Ovary (tissue), 9 donors: ENCODE data around the gene ANKDD1B. TPM values are rescaled to one million over a fixed set of nuclear protein-coding genes. Genes with fewer than 3 reads are reported as not detected.
"Not testable (repeated sequence)": the region's sequence is repeated elsewhere in the genome, so short reads cannot be mapped to it uniquely, and the experiment has no call there.

ENCODE experiments used
- DNase-seq, 5 donors: peaks; one replicate each; pipeline ENCODE4 v3.0.0-alpha.2; 2019 to 2020
- H3K27ac ChIP-seq, 2 donors: fragments of 200-600 bp; one replicate each; pipeline versions ENCODE4 v1.5.1 to v1.8.0; 2019 to 2022
- H3K27me3 ChIP-seq: fragments of 200-600 bp; one replicate; pipeline ENCODE4 v1.8.0; 2022
- H3K36me3 ChIP-seq: fragments of 200-600 bp; sonication (generic); one replicate; pipeline ENCODE4 v1.5.1; 2019
- H3K4me1 ChIP-seq: one replicate; pipeline ENCODE4 v1.8.1; 2013; ENCODE audit warnings: mild to moderate bottlenecking, moderate library complexity; ENCODE audit not compliant: insufficient read depth
- H3K4me3 ChIP-seq: fragments of 200-600 bp; sonication (generic); one replicate; pipeline ENCODE4 v1.5.1; 2017
- H3K9me3 ChIP-seq, 2 donors: fragments of 200-600 bp in 1 of 2; sonication (generic) in 1 of 2; one replicate each; pipeline versions ENCODE4 v1.5.1 to v1.8.1; 2013 to 2019; ENCODE audit warnings: mild to moderate bottlenecking in 1 of 2, moderate library complexity in 1 of 2
- EP300 ChIP-seq: sonication (generic); formaldehyde crosslinking; IDR thresholded peaks from one replicate; pipeline ENCODE4 v1.6.1; 2017; ENCODE audit warnings: antibody characterized with exemption
- POLR2A ChIP-seq: fragments of 450-650 bp; IDR thresholded peaks from one replicate; pipeline ENCODE4 v1.6.1; 2017; ENCODE audit warnings: antibody characterized with exemption, mild to moderate bottlenecking, moderate library complexity
- WGBS, 3 donors: extraction: QIAGEN DNeasy Blood & Tissue Kit in 1 of 3; methylation state at CpG; one replicate each; pipeline versions ENCODE4 v1.1.5 to v1.1.7; 2013 to 2017; 5-methylcytosine and 5-hydroxymethylcytosine counted together
- intact Hi-C, 4 donors: fragments of 100-400 bp; cut with DNase I; formaldehyde crosslinking; loops; one replicate each; pipeline versions ENCODE4 v1.11.0 to v1.15.1; 2022 to 2023
- polyA plus RNA-seq, 2 donors: library from polyadenylated mRNA; stranded (reverse); fragments of 200-250 nt in 1 of 2; fragments of 350-450 nt in 1 of 2; fragmentation: Illumina TruSeq in 1 of 2; extraction: RNeasy Lipid Tissue Mini Kit (QIAGEN cat#74804) in 1 of 2; gene quantifications; one replicate each; pipeline ENCODE4 v1.2.3, GENCODE V29; 2013 to 2014
- total RNA-seq, 7 donors: library from RNA; depleted of rRNA in 2 of 7; stranded (reverse); fragments of >200 nt in 2 of 7; fragmentation: NEBNext Ultra II Directional in 3 of 7; extraction: Animal tissue kit (Norgen Biotek cat#: 25700) in 3 of 7; gene quantifications; one replicate each; pipeline versions ENCODE4 v1.1.0 to v1.2.4, GENCODE V29; 2016 to 2023
- TF ChIP-seq, protein P1 (sequence below), 3 donors: fragments of 450-650 bp in 2 of 3; fragments of 200-600 bp in 1 of 3; IDR thresholded peaks; one replicate each; pipeline versions ENCODE4 v1.5.1 to v1.8.0; 2016 to 2022; ENCODE audit warnings: antibody characterized with exemption in 3 of 3, mild to moderate bottlenecking in 1 of 3
- donor health status: DM: no; HTN: no; CAD: no; lungs with moderate emphysema.
- donor health status: DM: no; HTN: no; CAD: no.
- donor health status: Bipolar disorder and iron deficiency.
- donor health status: DM: yes; HTN: yes; CAD: no.
- donor health status: DM: no; HTN: no; CAD: no.
- donor health status: DM: yes; HTN: yes; CAD: no.

The ANKDD1B gene
- total and polyA plus RNA-seq, 9 donors = 0.34 to 6.8 (median 0.79) TPM; not detected in 2

DNA sequence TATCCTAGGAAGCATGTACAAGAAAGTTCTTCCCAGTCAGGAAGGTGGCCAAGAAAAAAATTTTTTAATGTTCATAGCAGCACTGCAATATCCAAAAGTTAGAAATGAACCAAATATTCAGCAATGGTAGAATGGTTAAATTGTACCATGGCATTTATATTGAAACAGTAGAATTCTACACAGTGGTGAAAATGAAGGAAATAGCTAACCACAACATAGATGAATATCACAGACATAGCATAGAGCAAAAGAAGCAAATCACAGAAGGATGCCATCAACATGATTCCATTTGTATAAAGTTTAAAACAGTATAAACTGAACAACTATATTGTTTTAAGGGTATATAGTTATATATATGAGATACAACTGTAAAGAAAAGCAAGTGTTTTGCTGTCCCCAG, 10.7 kb upstream of the ANKDD1B start:
- H3K36me3 ChIP-seq = no peaks in the 10 kb centered on the region
- DNase-seq = no peak
- TF ChIP-seq, protein P1, sequence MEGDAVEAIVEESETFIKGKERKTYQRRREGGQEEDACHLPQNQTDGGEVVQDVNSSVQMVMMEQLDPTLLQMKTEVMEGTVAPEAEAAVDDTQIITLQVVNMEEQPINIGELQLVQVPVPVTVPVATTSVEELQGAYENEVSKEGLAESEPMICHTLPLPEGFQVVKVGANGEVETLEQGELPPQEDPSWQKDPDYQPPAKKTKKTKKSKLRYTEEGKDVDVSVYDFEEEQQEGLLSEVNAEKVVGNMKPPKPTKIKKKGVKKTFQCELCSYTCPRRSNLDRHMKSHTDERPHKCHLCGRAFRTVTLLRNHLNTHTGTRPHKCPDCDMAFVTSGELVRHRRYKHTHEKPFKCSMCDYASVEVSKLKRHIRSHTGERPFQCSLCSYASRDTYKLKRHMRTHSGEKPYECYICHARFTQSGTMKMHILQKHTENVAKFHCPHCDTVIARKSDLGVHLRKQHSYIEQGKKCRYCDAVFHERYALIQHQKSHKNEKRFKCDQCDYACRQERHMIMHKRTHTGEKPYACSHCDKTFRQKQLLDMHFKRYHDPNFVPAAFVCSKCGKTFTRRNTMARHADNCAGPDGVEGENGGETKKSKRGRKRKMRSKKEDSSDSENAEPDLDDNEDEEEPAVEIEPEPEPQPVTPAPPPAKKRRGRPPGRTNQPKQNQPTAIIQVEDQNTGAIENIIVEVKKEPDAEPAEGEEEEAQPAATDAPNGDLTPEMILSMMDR (IDR thresholded peaks at IDR 0.05) = no peak
- intact Hi-C loops = no loop called here
- no peaks in the 10 kb centered on the region for H3K27me3 ChIP-seq
- H3K9me3 ChIP-seq = no peaks in the 10 kb centered on the region
- H3K4me1 ChIP-seq = no peaks in the 10 kb centered on the region
- no peak overlapping the region for H3K4me3 ChIP-seq
- no peak overlapping the region for H3K27ac ChIP-seq

DNA sequence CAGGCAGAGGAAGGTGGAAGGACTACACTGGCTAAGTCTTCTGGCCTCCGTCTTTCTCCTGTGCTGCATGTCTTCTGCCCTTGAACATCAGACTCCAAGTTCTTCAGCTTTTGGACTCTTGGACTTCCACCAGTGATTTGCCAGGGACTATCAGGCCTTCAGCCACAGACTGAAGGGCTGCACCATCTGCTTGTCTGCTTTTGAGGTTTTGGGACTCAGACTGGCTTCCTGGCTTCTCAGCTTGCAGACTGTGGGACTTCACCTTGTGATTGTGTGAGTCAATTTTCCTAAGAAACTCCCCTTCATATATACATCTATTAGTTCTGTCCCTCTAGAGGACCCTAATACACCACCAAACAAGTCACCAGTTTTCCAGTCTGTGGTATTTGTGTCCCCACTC, 9.7 kb upstream of the ANKDD1B start:
- 96 to 100% (median 96%) methylated on average over 1 of the region's 1 CpG for WGBS, 3 donors
- intact Hi-C loops = no loop called here
- TF ChIP-seq, protein P1 (IDR thresholded peaks at IDR 0.05) = no peak
- no peak for TF ChIP-seq EP300
- no peak for TF ChIP-seq POLR2A

DNA sequence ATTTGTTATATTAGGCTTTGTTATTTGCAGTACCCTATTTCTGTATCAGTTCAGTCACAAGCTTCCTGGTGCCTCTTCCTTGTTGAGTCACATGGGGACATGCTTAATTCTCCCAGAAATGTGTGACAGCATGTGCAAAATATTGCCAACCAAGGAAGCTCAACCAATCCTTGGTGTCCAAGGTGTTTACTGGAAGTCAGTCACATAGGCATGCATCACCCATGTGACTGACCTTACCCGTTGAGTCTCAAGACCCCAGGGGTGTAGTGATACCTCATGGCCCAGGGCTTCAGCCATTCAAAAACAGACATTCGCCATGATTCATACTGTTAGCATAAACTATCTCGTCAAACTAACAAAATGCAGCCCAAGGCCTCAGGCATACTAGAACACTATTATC, 9.3 kb upstream of the ANKDD1B start:
- H3K27me3 ChIP-seq = no peaks in the 10 kb centered on the region
- 92 to 95% (median 93%) methylated on average over 3 of the region's 3 CpGs for WGBS, 3 donors
- H3K4me3 ChIP-seq = no peak overlapping the region
- H3K36me3 ChIP-seq = no peaks in the 10 kb centered on the region
- no peak for DNase-seq
- intact Hi-C loops = no loop called here
- TF ChIP-seq POLR2A = no peak
- TF ChIP-seq, protein P1 (IDR thresholded peaks at IDR 0.05) = no peak
- H3K27ac ChIP-seq = no peak overlapping the region
- H3K9me3 ChIP-seq = no peaks in the 10 kb centered on the region
- no peaks in the 10 kb centered on the region for H3K4me1 ChIP-seq

More for the DNA sequence above, 9.7 kb upstream of the ANKDD1B start:
- Histone ChIP-seq H3K27me3 (no peaks in the 10 kb centered on the region), H3K4me1 (no peaks in the 10 kb centered on the region), H3K36me3 (no peaks in the 10 kb centered on the region), H3K9me3 (no peaks in the 10 kb centered on the region), H3K4me3 (no peak overlapping the region), H3K27ac (no peak overlapping the region)
- no peak for DNase-seq

DNA sequence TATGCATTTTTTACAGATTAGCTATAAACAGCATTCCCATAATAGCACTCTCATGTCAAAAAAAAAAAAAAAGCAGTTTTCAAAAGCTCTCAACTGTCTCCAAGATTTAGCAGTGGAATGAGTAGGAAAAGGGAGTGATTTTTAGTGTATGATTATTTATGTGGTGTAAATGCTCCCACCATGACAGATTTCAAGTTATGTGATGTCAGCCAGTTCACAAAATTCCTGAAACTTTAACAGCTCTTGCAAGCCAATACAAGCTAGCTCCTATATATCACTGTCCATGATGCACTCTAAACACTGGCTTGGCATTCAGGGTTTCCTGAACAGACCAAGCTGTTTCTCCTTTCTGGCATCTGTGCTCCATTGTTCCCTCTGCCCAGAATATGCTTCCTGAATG, 7.9 kb upstream of the ANKDD1B start:
- intact Hi-C loops = no loop called here
- H3K4me3 ChIP-seq = no peak overlapping the region
- no peaks in the 10 kb centered on the region for H3K4me1 ChIP-seq
- no peaks in the 10 kb centered on the region for H3K27me3 ChIP-seq
- no peak for DNase-seq
- H3K36me3 ChIP-seq = no peaks in the 10 kb centered on the region
- H3K27ac ChIP-seq = no peak overlapping the region
- TF ChIP-seq, protein P1 (IDR thresholded peaks at IDR 0.05) = no peak
- TF ChIP-seq POLR2A = no peak
- TF ChIP-seq EP300 = no peak
- no peaks in the 10 kb centered on the region for H3K9me3 ChIP-seq

DNA sequence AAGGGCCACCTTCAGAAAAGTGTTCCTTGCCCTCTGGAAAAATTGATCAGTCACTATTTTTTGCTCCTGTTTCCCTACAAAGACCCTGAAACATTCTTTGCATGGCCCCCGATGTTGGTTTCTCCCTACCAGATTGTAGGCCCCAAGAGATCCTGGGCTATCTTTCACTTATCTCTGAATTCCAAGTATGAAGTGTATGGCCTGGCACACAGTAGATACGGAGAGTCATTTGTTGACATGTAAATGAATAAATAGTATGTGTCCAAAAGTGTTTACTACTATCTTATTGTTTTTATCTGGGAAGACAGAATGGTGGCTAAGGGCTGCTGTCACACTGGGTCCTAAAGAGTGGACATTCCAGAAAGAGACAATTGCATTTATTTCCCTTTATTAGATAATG, 7.4 kb upstream of the ANKDD1B start:
- no peaks in the 10 kb centered on the region for H3K36me3 ChIP-seq
- 75 to 92% (median 80%) methylated on average over 2 of the region's 2 CpGs for WGBS, 3 donors
- no peak for TF ChIP-seq POLR2A
- no peak overlapping the region for H3K4me3 ChIP-seq
- no peak overlapping the region for H3K27ac ChIP-seq
- no peaks in the 10 kb centered on the region for H3K27me3 ChIP-seq
- intact Hi-C loops = no loop called here
- no peaks in the 10 kb centered on the region for H3K4me1 ChIP-seq
- no peaks in the 10 kb centered on the region for H3K9me3 ChIP-seq
- DNase-seq = no peak

DNA sequence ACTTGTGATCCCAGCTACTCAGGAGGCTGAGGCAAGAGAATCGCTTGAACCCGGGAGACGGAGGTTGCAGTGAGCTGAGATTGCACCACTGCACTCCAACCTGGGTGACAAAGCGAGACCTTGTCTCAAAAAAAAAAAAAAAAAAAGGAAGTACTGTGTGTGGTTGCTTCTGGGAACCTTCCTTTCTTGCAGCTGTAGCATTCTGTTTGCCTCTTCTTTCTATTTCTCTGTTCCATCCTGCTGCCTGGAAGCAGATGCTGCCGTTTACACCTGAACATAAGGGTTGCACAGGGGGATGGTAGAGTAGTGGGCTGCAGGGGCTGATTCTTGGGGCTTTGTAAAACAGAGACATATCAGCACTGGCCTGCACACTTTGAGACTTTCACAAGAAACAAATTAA, 3.9 kb upstream of the ANKDD1B start:
- H3K4me1 ChIP-seq, H3K36me3 ChIP-seq, intact Hi-C loops, H3K9me3 ChIP-seq, H3K4me3 ChIP-seq, H3K27me3 ChIP-seq, H3K27ac ChIP-seq, DNase-seq: not testable (repeated sequence)
- WGBS, 3 donors = 92 to 94% (median 93%) methylated on average over 5 of the region's 5 CpGs
